Endothelial cell of umbilical vein (primary cell): ENCODE data around the gene NKD2. TPM values are rescaled to one million over a fixed set of nuclear protein-coding genes. Genes with fewer than 3 reads are reported as not detected.

Experiments
- BruUV-seq: library from RNA; stranded (reverse); fragments of 400-500 nt; replicated peaks from 2 replicates; lab custom pipeline; 2021; lab: Mats Ljungman, UMichigan
- CTCF ChIA-PET: fragments of 300-600, 350-600 bp; sonication (Branson Sonifier 250); formaldehyde crosslinking; loops from one replicate; lab custom pipeline; 2021; ENCODE audit warnings: antibody characterized with exemption, inconsistent platforms; lab: Charles Lee
- POLR2A ChIA-PET: fragments of 300-600, 350-600 bp; sonication (Branson Sonifier 250); formaldehyde crosslinking; loops from one replicate; lab custom pipeline; 2021; ENCODE audit warnings: antibody characterized with exemption, inconsistent platforms; lab: Charles Lee
- DNase-seq: peaks from one replicate; pipeline ENCODE4 v3.0.0-alpha.2; 2011; ENCODE audit warnings: low read depth, low spot score
- FAIRE-seq: peaks from 2 replicates; lab custom pipeline; 2011; peaks lifted over from hg19 to GRCh38; lab: Jason Lieb, UNC
- H2AFZ ChIP-seq: 2 replicates; pipeline ENCODE4 v1.6.0; 2012; ENCODE audit warnings: low read depth, low read length, control low read depth, inconsistent platforms
- H3K27ac ChIP-seq: 2 replicates; pipeline ENCODE4 v1.5.1; 2011; ENCODE audit warnings: low read depth, mild to moderate bottlenecking, control low read depth, low read length, moderate library complexity; ENCODE audit not compliant: insufficient read depth
- H3K27me3 ChIP-seq, 2 experiments: 2 replicates each; pipeline versions ENCODE4 v1.6.0 to v1.6.1; 2011; ENCODE audit warnings: low read length in 2 of 2, mixed read lengths in 1 of 2; ENCODE audit not compliant: control insufficient read depth in 2 of 2, insufficient read depth in 2 of 2
- H3K36me3 ChIP-seq, 2 experiments: 2 replicates in 1 of 2; 3 replicates in 1 of 2; pipeline ENCODE4 v1.5.1; 2011; ENCODE audit warnings: low read length in 2 of 2, mild to moderate bottlenecking in 1 of 2, moderate library complexity in 1 of 2; ENCODE audit not compliant: control insufficient read depth in 2 of 2, insufficient read depth in 2 of 2; ENCODE audit errors: extremely low read depth in 1 of 2
- H3K4me1 ChIP-seq: 3 replicates; pipeline ENCODE4 v1.5.1; 2011; ENCODE audit warnings: mild to moderate bottlenecking, low read length; ENCODE audit not compliant: control insufficient read depth, insufficient read depth; ENCODE audit errors: extremely low read depth
- H3K4me2 ChIP-seq: 2 replicates; pipeline ENCODE4 v1.6.1; 2011; ENCODE audit warnings: low read length, control low read depth, mixed read lengths; ENCODE audit not compliant: insufficient read depth
- H3K4me3 ChIP-seq, 3 experiments: fragments of 200-600 bp in 1 of 3; sonication (generic), shearing (Covaris generic) in 1 of 3; replicated peaks in 1 of 3; 2 replicates each; pipeline ENCODE4 v1.5.1; 2011 to 2016; ENCODE audit warnings: control low read depth in 3 of 3, low read length in 3 of 3, mild to moderate bottlenecking in 2 of 3, inconsistent platforms in 1 of 3, low read depth in 1 of 3, moderate library complexity in 1 of 3; ENCODE audit not compliant: insufficient read depth in 1 of 3
- H3K79me2 ChIP-seq: 2 replicates; pipeline ENCODE4 v1.6.0; 2012; ENCODE audit warnings: low read length, inconsistent platforms; ENCODE audit not compliant: control insufficient read depth, insufficient read depth
- H3K9ac ChIP-seq: replicated peaks from 2 replicates; pipeline ENCODE3; 2011; ENCODE audit warnings: low read length, control low read depth; ENCODE audit not compliant: insufficient read depth; ENCODE audit errors: extremely low read depth
- H3K9me1 ChIP-seq: replicated peaks from 3 replicates; pipeline ENCODE4 v1.6.0; 2011; ENCODE audit warnings: mild to moderate bottlenecking, low read length; ENCODE audit not compliant: control insufficient read depth, insufficient read depth; ENCODE audit errors: extremely low read depth
- H3K9me3 ChIP-seq: replicated peaks from 2 replicates; pipeline ENCODE4 v1.5.1; 2012; ENCODE audit warnings: low read length, inconsistent platforms; ENCODE audit not compliant: control insufficient read depth, insufficient read depth
- H4K20me1 ChIP-seq: replicated peaks from 2 replicates; pipeline ENCODE3; 2011; ENCODE audit warnings: mild to moderate bottlenecking, low read length; ENCODE audit not compliant: control insufficient read depth, insufficient read depth; ENCODE audit errors: extremely low read depth
- CTCF ChIP-seq, 2 donors: IDR thresholded peaks; 1 replicate in 1 of 2; 2 replicates in 1 of 2; pipeline ENCODE4 v1.5.1; 2011; ENCODE audit warnings: low read length in 2 of 2, mild to moderate bottlenecking in 2 of 2, moderate library complexity in 2 of 2, control low read depth in 1 of 2, inconsistent platforms in 1 of 2, low read depth in 1 of 2; ENCODE audit not compliant: insufficient read depth in 1 of 2; ENCODE audit errors: extremely low read depth in 1 of 2
- EZH2 ChIP-seq: IDR thresholded peaks from 2 replicates; pipeline ENCODE4 v1.6.1; 2012; ENCODE audit warnings: borderline replicate concordance, low read depth, mild to moderate bottlenecking, moderate library complexity, low read length, inconsistent platforms; ENCODE audit not compliant: severe bottlenecking
- FOS ChIP-seq: IDR thresholded peaks from 2 replicates; pipeline ENCODE4 v1.6.1; 2011; ENCODE audit warnings: mild to moderate bottlenecking, low read length, moderate library complexity, borderline replicate concordance; ENCODE audit not compliant: insufficient read depth
- GATA2 ChIP-seq: IDR thresholded peaks from 2 replicates; pipeline ENCODE4 v1.7.0; 2011; ENCODE audit warnings: low read depth, mild to moderate bottlenecking, moderate library complexity, mixed read lengths, low read length; ENCODE audit not compliant: insufficient read length, insufficient read depth
- JUN ChIP-seq: IDR thresholded peaks from 2 replicates; pipeline ENCODE4 v1.6.1; 2011; ENCODE audit warnings: borderline replicate concordance, low read depth; ENCODE audit not compliant: insufficient read length, insufficient read depth
- MAX ChIP-seq: IDR thresholded peaks from 2 replicates; pipeline ENCODE4 v1.6.1; 2011; ENCODE audit not compliant: insufficient read depth, insufficient read length
- MYC ChIP-seq: IDR thresholded peaks from one replicate; pipeline ENCODE4 v1.6.1; 2011; ENCODE audit warnings: mild to moderate bottlenecking, low read depth, low read length
- POLR2A ChIP-seq: IDR thresholded peaks from 2 replicates; pipeline ENCODE4 v1.6.1; 2012; ENCODE audit warnings: low read depth, mild to moderate bottlenecking, control low read depth, low read length
- POLR2AphosphoS5 ChIP-seq: IDR thresholded peaks from 2 replicates; pipeline ENCODE4 v1.6.1; 2012; ENCODE audit warnings: low read depth, mild to moderate bottlenecking, control low read depth, low read length, moderate library complexity; ENCODE audit not compliant: insufficient read depth
- dilution Hi-C: fragments of 300-500 bp; cut with MboI; formaldehyde crosslinking; loops from one replicate; pipeline ENCODE4 v1.15.0; 2019; ENCODE audit warnings: low sequenced_read_pairs; ENCODE audit not compliant: extremely low pct_ligation_motif_present
- intact Hi-C: fragments of 100-400 bp; cut with micrococcal nuclease; formaldehyde crosslinking; loops from one replicate; pipeline ENCODE4 v1.10.0; 2022
- polyA plus RNA-seq, 4 experiments: library from polyadenylated mRNA; depleted of rRNA in 3 of 4; stranded (reverse) in 3 of 4; unstranded in 1 of 4; fragments of >200 nt; gene quantifications; 2 replicates each; pipeline versions ENCODE4 v1.2.1 to v1.2.3, GENCODE V29; 2011 to 2012; ENCODE audit warnings: missing spikeins in 1 of 4
- total RNA-seq: library from RNA; stranded (reverse); gene quantifications from 2 replicates; pipeline ENCODE4 v1.2.3, GENCODE V29; 2021

The NKD2 gene
- total and polyA plus RNA-seq, 2 donors (not counting 3 experiments of a cell fraction or from before 2014, with no cell fraction given): 0.08 TPM; not detected in 1

- Histone ChIP-seq H3K27me3 (no peaks in the 10 kb centered on the region), H3K9me1 (no peaks in the 10 kb centered on the region), H2AFZ (no peak overlapping the region), H3K4me3 (no peak overlapping the region), H3K27ac (no peak overlapping the region), H3K9me3 (no peaks in the 10 kb centered on the region), H3K4me1 (no peaks in the 10 kb centered on the region), H3K36me3 (peaks cover 0 to 25% of the 10 kb centered on the region in 2 experiments), H3K4me2 (no peak overlapping the region), H4K20me1 (no peaks in the 10 kb centered on the region), H3K79me2 (no peaks in the 10 kb centered on the region), H3K9ac (no peak overlapping the region)
- POLR2A ChIA-PET: no interaction called here
- CTCF ChIA-PET: no interaction called here
- FAIRE-seq (no peak), DNase-seq (no peak)
- TF ChIP-seq MAX: no peak
- no peak for TF ChIP-seq CTCF (IDR thresholded peaks at IDR 0.05; ENCODE audit: extremely low read depth in 1 of 2, insufficient read depth in 1 of 2, low read depth in 1 of 2, low read length in 2 of 2)
- TF ChIP-seq POLR2A: no peak
- TF ChIP-seq FOS: no peak
- TF ChIP-seq POLR2AphosphoS5: no peak
- no peak for TF ChIP-seq GATA2
- no peak for TF ChIP-seq MYC
- no peak for TF ChIP-seq JUN
- no peak for TF ChIP-seq EZH2
- dilution Hi-C loops (no loop called here), intact Hi-C loops (no loop called here)
- BruUV-seq: no TSS peak
Observed at GRCh38 chr5:1076406-1076805, 67.8 kb downstream of the NKD2 start.
